Activated CD4-positive, alpha-beta memory T cell treated with anti-CD3 and anti-CD28 coated beads, Interleukin-2, amount 10 ng/mL, durations not matched to agents 7 days and 5 days (primary cell): Measurements from ENCODE around the gene VPS25. TPM values are rescaled to one million over a fixed set of nuclear protein-coding genes. Genes with fewer than 3 reads are reported as not detected.

Experiments
- total RNA-seq, 2 experiments: library from RNA; stranded (reverse); gene quantifications; one replicate each; pipeline ENCODE4 v1.2.3, GENCODE V29; 2021

Gene VPS25
- total RNA-seq, 2 experiments from 2014 or later: 52.8 to 53.0 TPM

Other genes with a start within 250 kb of the VPS25 start
- 10 to 100 TPM; 15.9 to 17.5 TPM for gene NAGLU, start 237.2 kb upstream of the VPS25 start, total RNA-seq
- gene HSD17B1, start 220.5 kb upstream of the VPS25 start, total RNA-seq: under 1 TPM; 0.73 to 0.76 TPM
- 10 to 100 TPM; 80.1 to 84.3 TPM for gene COASY, start 211.3 kb upstream of the VPS25 start, total RNA-seq
- gene MLX, start 206.3 kb upstream of the VPS25 start, total RNA-seq: 10 to 100 TPM; 52.2 to 53.8 TPM
- 10 to 100 TPM; 14.7 to 16.1 TPM for gene PSMC3IP, start 195.7 kb upstream of the VPS25 start, total RNA-seq
- gene RETREG3, start 164.1 kb upstream of the VPS25 start, total RNA-seq: 10 to 100 TPM; 73.9 to 75.5 TPM
- 10 to 100 TPM; 53.3 to 56.3 TPM for gene TUBG1, start 163.8 kb upstream of the VPS25 start, total RNA-seq
- gene TUBG2, start 114.2 kb upstream of the VPS25 start, total RNA-seq: 1 to 10 TPM; 7.2 to 7.5 TPM
- 1 to 10 TPM; 1.8 to 3.1 TPM for gene PLEKHH3, start 96.5 kb upstream of the VPS25 start, total RNA-seq
- gene CCR10, start 91.6 kb upstream of the VPS25 start, total RNA-seq: 1 to 10 TPM in 1 of 2 experiments, under 1 TPM in 1; 0.68 to 1.1 TPM
- gene CNTNAP1, start 90.9 kb upstream of the VPS25 start, total RNA-seq: 1 to 10 TPM; 1.2 TPM
- gene EZH1, start 28.4 kb upstream of the VPS25 start, total RNA-seq: 10 to 100 TPM; 51.9 to 55.3 TPM
- not detected for gene RAMP2, start 12.2 kb upstream of the VPS25 start, total RNA-seq
- under 1 TPM; 0.18 to 0.20 TPM for gene WNK4, start 7.2 kb downstream of the VPS25 start, total RNA-seq
- 10 to 100 TPM; 35.1 to 37.0 TPM for gene COA3, start 25.3 kb downstream of the VPS25 start, total RNA-seq
- not detected for gene CNTD1, start 25.4 kb downstream of the VPS25 start, total RNA-seq
- gene BECN1, start 50.8 kb downstream of the VPS25 start, total RNA-seq: 10 to 100 TPM; 95.6 to 96.8 TPM
- gene PSME3, start 59.9 kb downstream of the VPS25 start, total RNA-seq: 100 to 1,000 TPM; 101 to 104 TPM
- gene AOC2, start 71.1 kb downstream of the VPS25 start, total RNA-seq: 1 to 10 TPM; 1.0 to 1.1 TPM
- gene AOC3, start 77.8 kb downstream of the VPS25 start, total RNA-seq: under 1 TPM; 0.50 to 0.53 TPM
- gene G6PC1, start 127.3 kb downstream of the VPS25 start, total RNA-seq: not detected
- 10 to 100 TPM; 27.9 to 28.5 TPM for gene AARSD1, start 191.0 kb downstream of the VPS25 start, total RNA-seq
- under 1 TPM; 0.40 to 0.65 TPM for gene PTGES3L, start 206.6 kb downstream of the VPS25 start, total RNA-seq
- 10 to 100 TPM; 17.1 to 17.3 TPM for gene RUNDC1, start 207.1 kb downstream of the VPS25 start, total RNA-seq
- 100 to 1,000 TPM; 880 to 892 TPM for gene RPL27, start 225.0 kb downstream of the VPS25 start, total RNA-seq
- gene IFI35, start 233.3 kb downstream of the VPS25 start, total RNA-seq: 100 to 1,000 TPM; 149 to 154 TPM
- gene VAT1, start 248.9 kb downstream of the VPS25 start, total RNA-seq: 10 to 100 TPM; 15.0 to 16.6 TPM